Gastroesophageal sphincter (tissue), 3 donors: ENCODE data around the gene ADGRG1.

Experiments
- POLR2A ChIP-seq, 2 donors: fragments of 450-650 bp; IDR thresholded peaks; one replicate each; pipeline ENCODE4 v1.6.1; 2017; ENCODE audit warnings: antibody characterized with exemption in 2 of 2, mild to moderate bottlenecking in 2 of 2, moderate library complexity in 1 of 2
- TF ChIP-seq, protein P1 (sequence below), 4 experiments: fragments of 200-600 bp in 2 of 4; fragments of 450-650 bp in 2 of 4; sonication (generic) in 1 of 4; IDR thresholded peaks; one replicate each; pipeline ENCODE4 v1.5.1; 2017 to 2019; ENCODE audit warnings: antibody characterized with exemption in 4 of 4, mild to moderate bottlenecking in 2 of 4, moderate library complexity in 2 of 4

- TF ChIP-seq, protein P1, sequence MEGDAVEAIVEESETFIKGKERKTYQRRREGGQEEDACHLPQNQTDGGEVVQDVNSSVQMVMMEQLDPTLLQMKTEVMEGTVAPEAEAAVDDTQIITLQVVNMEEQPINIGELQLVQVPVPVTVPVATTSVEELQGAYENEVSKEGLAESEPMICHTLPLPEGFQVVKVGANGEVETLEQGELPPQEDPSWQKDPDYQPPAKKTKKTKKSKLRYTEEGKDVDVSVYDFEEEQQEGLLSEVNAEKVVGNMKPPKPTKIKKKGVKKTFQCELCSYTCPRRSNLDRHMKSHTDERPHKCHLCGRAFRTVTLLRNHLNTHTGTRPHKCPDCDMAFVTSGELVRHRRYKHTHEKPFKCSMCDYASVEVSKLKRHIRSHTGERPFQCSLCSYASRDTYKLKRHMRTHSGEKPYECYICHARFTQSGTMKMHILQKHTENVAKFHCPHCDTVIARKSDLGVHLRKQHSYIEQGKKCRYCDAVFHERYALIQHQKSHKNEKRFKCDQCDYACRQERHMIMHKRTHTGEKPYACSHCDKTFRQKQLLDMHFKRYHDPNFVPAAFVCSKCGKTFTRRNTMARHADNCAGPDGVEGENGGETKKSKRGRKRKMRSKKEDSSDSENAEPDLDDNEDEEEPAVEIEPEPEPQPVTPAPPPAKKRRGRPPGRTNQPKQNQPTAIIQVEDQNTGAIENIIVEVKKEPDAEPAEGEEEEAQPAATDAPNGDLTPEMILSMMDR (IDR thresholded peaks at IDR 0.05), result no peak
- no peak for TF ChIP-seq POLR2A (IDR thresholded peaks at IDR 0.05)
These were observed 65.8 kb downstream of the ADGRG1 start for GRCh38 chr16:57694231-57694724.
